Head of caudate nucleus (tissue), 42 donors: ENCODE measurements around the gene PAX5.
"Not testable (repeated sequence)": the region's sequence is repeated elsewhere in the genome, so short reads cannot be mapped to it uniquely, and the experiment has no call there.

Source experiments
- DNase-seq, 42 donors: peaks; one replicate each; pipeline versions ENCODE4 v3.0.0 to v3.0.0-alpha.2; 2020 to 2021; ENCODE audit warnings: mixed read lengths in 7 of 42
- intact Hi-C: fragments of 100-400 bp; cut with DNase I; formaldehyde crosslinking; loops from one replicate; pipeline ENCODE4 v1.15.0; 2022

Gene PAX5

GRCh38 chr9:37033682-37034304 lies at the start of gene PAX5:
Gene PAX5 (minus strand): TSS chr9:37034268. CDS start chr9:37034031, 237 bp downstream.
- intact Hi-C loops = no loop called here
- no peak for DNase-seq

DNA sequence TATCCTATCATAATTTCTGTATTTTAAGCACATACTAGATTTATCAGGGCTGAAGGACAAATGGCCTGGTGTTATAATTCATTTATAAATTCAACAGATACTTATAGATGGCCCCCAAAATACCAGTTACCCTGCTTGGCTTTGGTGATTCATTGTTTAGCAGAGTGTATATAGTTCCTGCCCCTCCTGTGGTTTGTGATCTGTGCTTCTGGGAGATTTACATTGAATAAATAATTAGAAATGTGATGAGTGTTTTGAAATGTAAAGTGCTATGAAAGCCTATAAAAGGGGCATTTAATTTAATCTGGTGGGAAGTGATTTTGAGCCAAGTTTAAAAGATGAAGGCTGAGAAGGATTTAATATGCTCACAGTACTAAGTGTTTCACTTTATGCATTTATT lies 49.6 kb upstream of the PAX5 start:
- intact Hi-C loops = no loop called here
- no peak for DNase-seq

GRCh38 chr9:37082214-37082765 lies 48.2 kb upstream of the PAX5 start:
- intact Hi-C loops = no loop called here
- no peak for DNase-seq

DNA sequence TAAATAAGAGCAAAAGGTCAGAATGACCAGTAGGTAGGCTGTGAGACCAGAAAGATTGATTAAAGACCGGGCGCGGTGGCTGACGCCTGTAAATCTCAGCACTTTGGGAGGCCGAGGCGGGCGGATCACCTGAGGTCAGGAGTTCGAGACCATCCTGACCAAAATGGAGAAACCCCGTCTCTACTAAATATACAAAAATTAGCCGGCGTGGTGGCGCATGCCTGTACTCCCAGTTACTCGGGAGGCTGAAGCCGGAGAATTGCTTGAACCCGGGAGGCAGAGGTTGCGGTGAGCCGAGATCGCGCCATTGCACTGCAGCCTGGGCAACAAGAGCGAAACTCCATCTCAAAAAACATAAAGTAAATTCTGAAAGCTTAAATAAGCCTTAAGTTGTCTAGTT lies 47.4 kb upstream of the PAX5 start:
- intact Hi-C loops, DNase-seq: not testable (repeated sequence)

GRCh38 chr9:37080165-37080628 lies 46.1 kb upstream of the PAX5 start:
- intact Hi-C loops = not testable (repeated sequence)

GRCh38 chr9:37079370-37080164 lies 45.5 kb upstream of the PAX5 start:
- intact Hi-C loops = loop anchor here (1.0 kb wide), 1 partner anchor 41 kb away; the partner anchor contains the start of gene ZCCHC7
- DNase-seq = peak; percentile 88 to 97 (median 93)

More at GRCh38 chr9:37080165-37080628, 46.1 kb upstream of the PAX5 start:
- peak in 24 of 42 donors; percentile 4 to 45 (median 22) for DNase-seq

DNA sequence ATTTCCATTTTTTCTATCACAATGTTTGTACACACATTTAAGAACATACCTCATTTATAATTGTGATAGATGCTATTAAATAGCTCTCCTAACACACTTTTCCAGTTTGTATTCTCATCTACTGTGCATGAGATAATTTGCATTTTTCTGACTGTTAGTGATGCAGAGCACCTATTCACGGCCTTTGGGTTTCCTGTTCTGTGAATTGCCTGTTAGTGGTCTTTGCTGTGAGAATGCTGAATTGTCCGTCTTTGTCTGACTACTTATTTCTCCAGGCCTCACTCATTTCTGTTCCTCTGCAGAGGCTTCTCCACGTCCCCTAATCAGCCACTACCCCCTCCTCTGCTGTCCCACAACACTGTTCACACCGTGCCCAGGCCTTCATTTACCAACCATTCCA lies 40.7 kb upstream of the PAX5 start:
- intact Hi-C loops, DNase-seq: not testable (repeated sequence)

DNA sequence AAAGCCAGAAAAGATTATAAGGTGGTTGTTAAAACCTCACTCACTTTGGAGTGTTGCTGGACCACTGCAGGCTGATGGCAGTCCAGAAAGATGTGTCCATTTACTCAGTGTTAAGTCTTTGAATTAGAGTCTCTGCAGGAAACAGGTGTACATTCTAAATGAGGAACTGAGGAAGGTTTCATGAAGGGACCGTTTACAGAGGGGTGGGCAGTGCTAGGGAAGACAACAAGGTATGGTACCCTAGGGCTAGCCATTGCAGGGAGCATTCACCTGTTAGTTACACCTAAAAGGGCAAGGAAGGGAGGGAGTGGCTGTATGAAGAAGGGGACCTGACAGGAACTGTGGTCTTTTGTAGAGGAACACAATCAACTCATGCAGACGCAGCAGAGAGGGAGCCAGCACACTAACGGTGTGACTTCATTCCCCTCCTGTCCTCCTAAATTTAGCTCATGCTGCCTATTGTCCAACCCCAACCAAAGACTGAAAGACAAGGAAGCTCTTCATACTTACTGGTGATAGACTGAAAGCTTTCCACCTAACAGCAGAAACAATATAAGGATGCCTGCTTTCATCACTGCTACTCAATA lies 32.2 kb upstream of the PAX5 start:
- DNase-seq = no peak
- intact Hi-C loops = no loop called here

DNA sequence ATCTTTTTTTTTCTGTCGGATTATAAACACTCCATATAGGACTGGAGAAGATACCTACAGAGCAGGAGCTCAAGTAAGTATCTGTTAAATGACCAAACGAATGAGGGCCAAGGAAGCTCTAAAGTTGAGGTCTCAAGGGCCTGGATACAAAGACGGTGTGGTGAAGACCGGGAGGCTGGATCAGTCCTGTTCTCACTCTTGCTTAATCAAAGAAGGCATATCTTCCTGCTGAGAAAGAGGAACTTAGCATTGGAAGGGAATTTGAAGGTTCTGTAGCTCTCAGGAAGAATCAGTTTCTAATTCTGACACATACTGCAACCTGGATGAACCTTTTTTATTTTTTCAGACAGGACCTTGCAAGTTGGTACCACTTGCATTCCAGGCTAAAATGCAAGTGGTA lies 28.3 kb upstream of the PAX5 start:
- DNase-seq = no peak
- intact Hi-C loops = no loop called here

GRCh38 chr9:37061768-37062167 lies 27.7 kb upstream of the PAX5 start:
- no peak for DNase-seq
- intact Hi-C loops = no loop called here

DNA sequence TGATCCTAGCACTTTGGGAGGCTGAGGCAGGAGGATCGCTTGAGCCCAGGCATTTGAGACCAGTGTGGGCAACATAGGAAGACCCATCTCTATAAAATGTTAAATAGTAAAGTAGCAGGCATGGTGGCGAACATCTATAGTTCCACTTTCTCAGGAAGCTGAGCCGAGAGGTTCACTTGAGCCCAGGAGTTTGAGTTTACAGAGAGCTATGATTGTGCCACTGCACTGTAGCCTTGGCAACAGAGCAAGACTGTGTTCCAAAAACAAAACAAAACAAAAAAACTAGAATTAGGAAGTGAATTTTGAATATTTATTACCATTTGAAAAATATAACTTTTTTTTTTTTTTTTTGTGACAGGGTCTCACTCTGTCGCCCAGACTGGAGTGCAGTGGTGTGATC lies 26.8 kb upstream of the PAX5 start:
- DNase-seq = no peak
- intact Hi-C loops = no loop called here

DNA sequence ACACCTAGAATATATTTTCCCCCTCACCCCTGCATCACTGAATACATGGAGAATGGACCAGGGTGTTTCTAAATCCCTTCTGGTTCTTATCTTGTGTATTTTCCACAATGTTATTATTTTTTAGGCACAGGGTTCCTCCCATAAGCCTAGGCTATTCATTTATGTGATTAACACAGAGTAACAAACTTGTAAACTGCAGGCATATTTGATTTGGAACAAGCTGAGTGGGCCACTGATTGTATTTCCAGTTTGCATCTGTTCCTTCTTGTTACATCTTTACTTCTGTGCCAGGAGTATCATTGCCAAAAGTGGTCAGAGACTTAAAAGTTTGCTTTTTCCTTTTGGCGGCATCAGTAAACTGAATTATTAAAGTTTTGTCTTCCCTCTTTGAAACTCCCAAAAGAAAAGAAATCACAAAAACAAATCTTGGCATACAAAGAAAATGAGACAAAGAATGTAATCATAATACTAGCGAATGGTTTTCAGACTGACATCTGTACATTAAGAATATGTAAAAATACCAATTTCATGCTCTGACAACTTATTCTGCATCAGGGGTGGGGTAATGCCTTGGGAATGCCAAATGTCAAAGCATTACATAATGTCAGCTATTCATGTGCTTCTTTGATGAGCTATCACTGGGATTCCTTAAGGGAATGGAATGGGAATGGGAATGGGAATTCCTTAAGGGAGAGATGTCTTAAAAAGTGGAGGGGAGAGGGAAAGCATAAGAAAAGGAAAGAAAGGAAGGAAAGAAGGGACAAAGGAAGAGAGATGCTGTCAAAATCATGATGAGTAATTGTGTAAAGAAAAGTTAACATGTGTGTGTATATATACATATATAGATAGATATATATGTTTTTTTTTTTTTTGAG lies 22.2 kb upstream of the PAX5 start:
- intact Hi-C loops = no loop called here
- DNase-seq = no peak

DNA sequence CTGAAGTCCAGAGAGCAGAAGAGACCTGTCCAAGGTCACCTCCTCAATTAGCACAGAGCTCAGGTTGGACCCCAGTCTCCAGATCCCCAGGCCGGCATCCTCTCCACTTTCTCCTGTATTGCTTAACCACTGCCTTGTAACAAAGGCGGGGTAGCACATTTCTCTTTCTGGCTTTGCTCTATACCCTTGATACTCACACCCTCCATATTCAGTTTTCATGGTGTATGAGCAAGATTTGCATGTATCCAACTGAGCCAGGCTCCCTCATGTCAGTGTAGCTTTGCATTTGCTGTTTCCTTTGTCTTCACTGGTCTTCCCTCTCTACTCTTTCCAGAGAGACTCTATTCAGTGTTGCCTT lies 20.3 kb upstream of the PAX5 start:
- intact Hi-C loops, DNase-seq: not testable (repeated sequence)

- no peak for DNase-seq
- intact Hi-C loops = no loop called here
Observed at GRCh38 chr9:37053684-37054362, 19.8 kb upstream of the PAX5 start.

- DNase-seq = no peak
- intact Hi-C loops = no loop called here
Observed at GRCh38 chr9:37046683-37047082, 12.6 kb upstream of the PAX5 start.

- intact Hi-C loops = no loop called here
- DNase-seq = no peak
Observed at GRCh38 chr9:37042421-37042820, 8.4 kb upstream of the PAX5 start.

DNA sequence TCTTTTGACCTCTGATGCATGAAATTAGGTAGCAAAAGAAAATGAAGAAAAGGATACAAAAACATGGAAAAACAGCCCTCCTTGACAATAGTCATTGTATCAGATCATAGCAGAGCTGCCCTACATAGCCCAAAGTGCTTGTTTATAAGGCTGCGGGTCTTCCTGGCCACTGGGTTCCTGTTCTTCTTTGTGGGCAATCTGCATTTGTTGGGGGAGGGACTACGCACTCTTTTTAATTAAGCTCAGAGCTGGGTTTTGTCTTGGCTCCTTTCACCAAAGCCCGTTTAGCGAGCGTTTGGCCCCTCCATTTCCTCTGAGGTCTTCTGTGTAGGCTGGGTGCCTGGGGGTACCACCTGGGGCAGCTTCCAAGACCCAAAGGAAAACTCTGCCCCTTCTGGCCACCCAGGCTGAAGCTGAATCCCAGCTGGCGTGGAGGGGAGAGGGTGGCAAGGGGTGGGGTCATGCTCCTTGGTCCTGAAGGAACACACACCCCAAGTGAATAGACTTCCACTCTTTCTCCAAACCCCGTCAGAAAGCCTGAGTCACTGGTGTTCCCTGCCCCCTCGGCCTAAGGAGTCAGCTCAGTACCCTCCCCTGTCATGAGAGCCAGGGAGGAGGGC lies 6.5 kb upstream of the PAX5 start:
- intact Hi-C loops = no loop called here

GRCh38 chr9:37038943-37039464 lies 4.9 kb upstream of the PAX5 start:
- DNase-seq = no peak
- intact Hi-C loops = no loop called here

More for the DNA sequence above, 6.5 kb upstream of the PAX5 start:
- no peak for DNase-seq
